HG03135 (cell line): ENCODE data around the gene CCR9.
"Not testable (repeated sequence)": the region's sequence is repeated elsewhere in the genome, so short reads cannot be mapped to it uniquely, and the experiment has no call there.

ENCODE experiments used
- ATAC-seq: cut with Tn5 transposase; IDR thresholded peaks from one replicate; pipeline ENCODE4 v1.9.1; 2021; ENCODE audit warnings: mild to moderate bottlenecking, moderate library complexity; ENCODE audit not compliant: unreplicated experiment

Gene CCR9, protein sequence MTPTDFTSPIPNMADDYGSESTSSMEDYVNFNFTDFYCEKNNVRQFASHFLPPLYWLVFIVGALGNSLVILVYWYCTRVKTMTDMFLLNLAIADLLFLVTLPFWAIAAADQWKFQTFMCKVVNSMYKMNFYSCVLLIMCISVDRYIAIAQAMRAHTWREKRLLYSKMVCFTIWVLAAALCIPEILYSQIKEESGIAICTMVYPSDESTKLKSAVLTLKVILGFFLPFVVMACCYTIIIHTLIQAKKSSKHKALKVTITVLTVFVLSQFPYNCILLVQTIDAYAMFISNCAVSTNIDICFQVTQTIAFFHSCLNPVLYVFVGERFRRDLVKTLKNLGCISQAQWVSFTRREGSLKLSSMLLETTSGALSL

DNA sequence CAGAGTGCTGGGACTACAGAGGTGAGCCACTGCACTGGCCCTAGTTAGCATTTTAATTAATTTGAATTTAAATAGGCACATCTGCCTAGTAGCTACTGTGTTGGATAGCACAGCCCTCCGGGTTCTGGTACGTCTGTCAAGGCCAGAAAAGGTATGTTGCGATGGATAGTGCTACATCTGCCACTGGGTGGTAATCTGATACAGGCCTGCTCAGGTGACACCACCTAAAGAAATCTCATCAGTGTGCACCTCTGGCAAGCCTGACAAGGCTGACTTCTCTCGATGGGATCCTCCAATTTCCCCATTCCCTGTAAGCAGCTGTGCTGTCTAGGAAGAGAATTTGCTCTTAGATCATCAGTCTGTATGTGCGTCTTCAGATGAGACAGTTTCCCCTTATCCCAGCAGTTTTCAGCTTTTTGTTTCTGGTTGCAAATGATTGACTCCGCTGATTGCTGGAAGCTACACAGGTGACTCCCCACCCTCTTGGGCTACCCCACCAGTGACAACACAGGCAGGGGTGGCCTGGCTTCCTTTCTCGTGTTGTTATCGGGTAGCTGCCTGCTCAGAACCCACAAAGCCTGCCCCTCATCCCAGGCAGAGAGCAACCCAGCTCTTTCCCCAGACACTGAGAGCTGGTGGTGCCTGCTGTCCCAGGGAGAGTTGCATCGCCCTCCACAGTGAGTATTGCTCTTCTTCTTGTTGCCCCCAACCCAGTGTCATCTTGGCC, at the start of gene CCR9:
CCR9 (plus strand) TSS at position 565 of the 727 bp plus-strand sequence. CDS start 8,391 bp downstream, outside the sequence.
- ATAC-seq = no peak

DNA sequence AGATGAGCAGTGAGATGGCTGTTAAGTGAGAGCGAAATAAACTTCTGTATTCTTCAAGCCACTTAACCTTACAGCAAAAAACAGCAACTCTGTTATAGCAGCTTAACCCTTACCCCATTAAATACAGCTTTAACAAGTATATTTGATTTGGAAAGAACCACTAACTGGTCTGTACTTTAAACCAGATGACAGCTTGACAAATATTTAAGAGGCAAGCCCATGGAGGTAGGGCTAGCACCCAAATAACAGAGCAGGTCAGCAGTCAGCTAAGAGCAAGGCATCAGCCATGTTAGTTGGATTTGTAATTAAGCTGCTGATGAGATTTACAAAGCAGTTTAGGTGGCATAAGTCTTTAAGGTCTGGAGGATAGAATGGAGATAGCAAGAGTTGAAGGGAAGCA, 47.9 kb upstream of the CCR9 start:
- no peak for ATAC-seq

DNA sequence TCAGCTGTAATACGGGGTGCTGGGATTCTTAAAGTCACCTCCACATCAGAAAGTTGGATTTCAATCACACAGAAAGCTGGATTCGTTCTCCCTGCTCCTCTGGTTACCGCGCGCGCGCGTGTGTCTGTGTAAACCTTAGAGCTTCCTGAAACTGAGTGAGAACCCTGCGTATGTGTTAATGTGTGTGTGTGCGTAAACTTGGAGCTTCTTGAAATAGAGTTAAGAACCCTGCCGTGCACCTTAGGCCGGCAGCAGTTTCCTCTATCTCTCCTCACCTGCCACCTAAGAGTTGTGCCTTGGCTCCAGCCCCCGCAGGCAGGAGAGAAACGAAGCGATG, 45.0 kb upstream of the CCR9 start:
- peak; percentile 18 for ATAC-seq

DNA sequence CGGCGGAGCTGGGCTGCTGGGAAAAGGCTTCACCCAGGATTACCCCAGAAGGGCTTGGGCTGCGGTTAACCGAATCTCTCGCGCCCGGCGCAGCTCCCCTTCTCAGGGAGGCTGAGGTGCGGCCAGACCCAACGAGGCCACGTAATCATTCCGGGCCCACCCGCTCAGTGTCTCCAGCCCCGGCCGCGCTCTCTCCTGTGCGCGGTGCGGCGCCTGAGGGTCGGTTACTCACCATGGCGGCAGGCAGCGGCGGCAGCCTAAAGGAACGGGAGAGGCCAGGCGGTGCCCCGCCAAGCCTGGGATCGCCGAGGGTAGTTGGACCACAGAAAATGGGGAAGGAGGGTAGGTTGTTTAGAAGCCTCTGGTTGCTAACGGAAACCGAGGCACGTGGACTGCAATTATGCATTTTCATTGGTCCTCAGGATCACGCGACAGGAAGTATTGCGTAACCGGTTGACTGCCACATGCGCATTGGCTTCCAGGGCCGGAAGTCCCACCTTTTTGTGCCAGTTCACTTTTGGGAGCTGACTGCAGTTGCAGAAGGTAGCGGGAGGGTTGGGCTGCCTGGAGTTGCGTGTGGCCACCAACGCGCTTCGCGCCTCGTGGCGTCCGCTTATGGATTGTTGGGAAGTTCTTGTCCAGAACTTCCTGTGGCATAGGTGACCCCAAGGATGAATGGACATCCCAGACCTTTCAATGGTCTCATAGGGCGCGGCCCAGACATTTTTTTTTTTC, 44.4 kb upstream of the CCR9 start, which contains the start of gene LZTFL1:
LZTFL1 (minus strand) TSS at position 363 of the 735 bp plus-strand sequence; CDS start at position 235, 128 bp downstream.
- ATAC-seq = peak; percentile 93

DNA sequence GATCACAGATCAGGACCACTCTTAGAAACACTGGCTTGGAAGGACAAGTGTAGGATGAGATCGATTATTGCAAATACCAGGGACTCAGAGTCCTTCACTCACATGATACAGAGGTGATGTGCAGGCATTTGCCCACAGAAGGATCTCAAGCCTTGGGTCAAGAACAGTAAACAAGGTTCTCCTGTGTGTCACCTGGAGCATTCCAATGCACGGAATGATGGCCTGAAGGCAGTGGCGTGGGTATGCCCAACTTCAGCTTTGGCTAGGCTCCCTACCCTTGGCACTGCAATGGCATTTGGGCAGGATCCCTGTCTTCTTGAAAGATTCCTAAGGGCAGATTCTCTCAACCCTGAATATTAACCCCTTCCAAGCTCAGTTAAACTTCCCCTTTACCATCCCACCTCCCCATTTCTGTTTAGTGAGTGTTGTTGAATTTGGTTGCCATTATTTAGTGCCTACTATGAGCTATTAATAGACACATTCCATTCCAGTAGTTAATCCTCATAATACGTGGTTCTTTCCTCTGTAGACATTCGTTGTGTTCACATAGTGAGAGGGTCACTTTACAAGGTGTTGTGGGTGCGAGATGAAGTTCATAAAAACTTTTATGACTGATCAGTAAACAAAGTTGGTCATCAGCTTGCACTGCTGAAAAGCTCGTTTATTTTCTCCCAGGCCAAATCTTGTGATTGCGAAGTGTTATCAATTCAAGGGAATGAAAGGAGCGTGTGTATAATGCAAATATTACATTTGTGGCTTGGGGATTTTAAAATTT, 43.3 kb upstream of the CCR9 start:
- ATAC-seq = no peak

DNA sequence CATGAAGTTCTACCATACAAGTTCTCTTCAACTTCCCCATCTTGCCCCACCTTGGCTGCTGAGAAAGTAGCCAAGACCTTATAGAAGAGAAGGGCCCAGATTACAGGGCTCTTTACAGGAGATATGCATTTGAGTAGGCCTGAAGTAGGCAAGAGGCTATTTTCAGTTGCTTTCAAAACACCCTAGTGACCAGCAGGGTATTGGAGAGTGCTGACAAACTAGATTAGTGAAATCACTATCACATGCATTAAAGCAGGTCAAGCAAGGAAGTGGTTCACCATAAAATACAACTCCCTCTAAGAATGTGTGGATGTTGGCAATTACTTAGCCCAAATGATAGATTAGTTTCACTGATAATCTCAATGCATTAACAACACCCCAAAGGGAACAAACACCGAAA, 41.7 kb upstream of the CCR9 start:
- no peak for ATAC-seq

DNA sequence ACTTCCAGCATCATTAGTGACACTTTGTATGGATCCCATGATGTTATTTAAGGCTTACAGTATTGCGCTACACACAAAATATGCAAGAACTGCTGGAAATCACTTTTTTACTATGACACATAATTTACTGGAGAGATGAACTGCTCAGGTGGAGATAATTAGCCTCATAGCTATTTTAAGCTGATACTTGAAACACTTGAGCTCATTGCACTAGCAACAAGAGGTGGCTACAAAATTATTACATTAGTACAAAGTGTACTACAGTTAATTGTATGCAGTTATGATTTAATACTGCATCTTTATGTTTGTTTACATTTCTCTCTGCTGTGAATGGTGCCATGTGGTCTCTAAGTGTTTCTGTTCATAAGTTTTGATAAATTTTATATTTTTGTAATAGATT, 38.0 kb upstream of the CCR9 start:
- ATAC-seq = no peak

DNA sequence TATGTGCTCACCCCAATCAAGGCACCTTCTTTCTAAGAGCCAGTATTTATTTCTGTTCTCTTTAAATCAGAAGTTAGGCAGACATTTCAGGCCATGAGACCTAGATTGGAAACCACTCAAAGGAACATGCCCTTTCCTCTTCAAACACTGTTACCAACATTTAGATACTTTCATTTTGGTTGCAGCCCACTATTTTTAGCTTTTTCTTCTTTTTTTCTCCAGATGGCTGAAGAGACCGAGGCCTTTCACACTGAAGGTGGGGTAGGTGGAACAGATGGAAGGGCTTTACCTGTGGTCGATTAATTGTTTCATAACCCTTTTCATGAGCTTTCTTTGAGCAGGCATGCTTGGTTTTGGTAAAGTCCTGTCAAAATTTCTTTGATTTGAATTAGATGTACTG, 33.5 kb upstream of the CCR9 start:
- ATAC-seq = no peak

DNA sequence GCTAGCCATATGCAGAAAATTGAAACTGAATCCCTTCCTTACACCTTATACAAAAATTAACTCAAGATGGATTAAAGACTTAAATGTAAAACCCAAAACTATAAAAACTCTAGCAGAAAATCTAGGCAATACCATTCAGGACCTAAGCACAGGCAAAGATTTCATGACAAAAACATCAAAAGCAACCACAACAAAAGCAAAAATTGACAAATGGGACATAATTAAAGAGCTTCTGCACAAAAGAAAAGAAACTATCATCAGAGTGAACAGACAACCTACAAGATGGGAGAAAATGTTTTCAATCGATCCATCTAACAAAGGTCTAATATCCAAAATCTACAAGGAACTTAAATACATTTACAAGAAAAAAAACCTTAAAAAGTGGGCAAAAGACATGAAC, 30.0 kb upstream of the CCR9 start:
- ATAC-seq = not testable (repeated sequence)

DNA sequence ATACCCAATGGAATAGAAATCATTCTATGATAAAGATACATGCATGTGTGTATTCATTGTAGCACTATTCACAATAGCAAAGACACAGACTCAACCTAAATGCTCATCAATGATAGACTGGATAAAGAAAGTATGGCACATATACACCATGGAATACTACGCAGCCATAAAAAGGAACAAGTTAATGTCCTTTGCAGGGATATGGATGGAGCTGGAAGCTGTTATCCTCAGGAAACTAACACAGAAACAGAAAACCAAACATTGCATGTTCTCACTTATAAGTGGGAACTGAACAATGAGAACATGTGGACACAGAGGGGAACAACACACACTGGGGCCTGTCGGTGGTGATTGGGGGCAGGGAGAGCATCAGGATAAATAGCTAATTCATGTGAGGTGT, 29.3 kb upstream of the CCR9 start:
- ATAC-seq = not testable (repeated sequence)

DNA sequence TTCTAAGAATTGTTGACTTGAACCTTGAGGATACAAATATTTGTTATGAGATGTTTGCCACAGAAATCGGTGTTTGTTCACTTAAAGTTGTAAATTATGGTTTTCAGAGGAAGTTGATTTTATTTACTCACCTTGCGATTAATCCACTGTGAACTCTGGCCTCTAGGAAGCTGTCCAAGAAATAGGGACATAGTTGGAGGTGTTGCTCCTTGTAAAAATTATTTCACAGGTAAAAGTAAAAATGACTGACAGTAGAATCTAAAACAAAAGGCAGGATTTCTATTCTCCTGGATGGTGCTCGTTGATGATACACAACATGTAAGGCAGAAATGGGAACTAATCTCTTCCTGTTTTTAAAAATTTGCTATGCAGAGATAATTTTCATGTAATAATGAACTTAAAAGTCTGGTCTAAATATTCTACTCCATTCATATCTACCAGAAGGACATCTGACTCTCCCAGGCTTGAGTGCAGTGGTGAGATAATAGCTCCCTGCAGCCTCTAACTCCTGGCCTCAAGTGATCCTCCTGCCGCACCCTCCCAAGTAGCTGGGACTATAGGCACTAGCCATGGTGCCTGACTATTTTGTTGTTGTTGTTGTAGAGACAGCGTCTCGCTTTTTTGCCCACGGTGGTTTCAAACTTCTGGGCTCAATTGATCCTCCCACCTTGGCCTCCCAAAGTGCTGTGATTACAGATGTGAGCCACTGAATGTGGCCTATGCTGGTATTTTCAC, 27.4 kb upstream of the CCR9 start:
- ATAC-seq = no peak

DNA sequence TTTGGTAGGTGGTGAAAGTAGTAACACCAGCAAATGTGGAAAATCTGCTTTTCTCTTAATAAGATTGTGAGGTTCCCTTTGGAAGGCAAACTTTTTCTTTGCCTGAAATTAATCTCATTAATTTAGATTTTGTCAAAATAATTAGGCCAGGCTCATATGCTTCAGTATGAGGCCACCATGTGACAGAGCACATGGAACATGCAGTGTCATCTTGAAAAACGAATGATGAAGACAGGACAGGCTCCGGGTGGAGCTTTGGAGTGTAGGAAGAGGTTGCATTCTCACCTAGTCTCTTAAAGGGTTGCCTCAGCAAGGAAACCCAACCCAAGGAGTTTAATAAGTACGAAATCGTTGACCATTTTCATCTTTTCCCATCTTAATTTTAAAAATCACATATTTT, 25.9 kb upstream of the CCR9 start:
- ATAC-seq = no peak

DNA sequence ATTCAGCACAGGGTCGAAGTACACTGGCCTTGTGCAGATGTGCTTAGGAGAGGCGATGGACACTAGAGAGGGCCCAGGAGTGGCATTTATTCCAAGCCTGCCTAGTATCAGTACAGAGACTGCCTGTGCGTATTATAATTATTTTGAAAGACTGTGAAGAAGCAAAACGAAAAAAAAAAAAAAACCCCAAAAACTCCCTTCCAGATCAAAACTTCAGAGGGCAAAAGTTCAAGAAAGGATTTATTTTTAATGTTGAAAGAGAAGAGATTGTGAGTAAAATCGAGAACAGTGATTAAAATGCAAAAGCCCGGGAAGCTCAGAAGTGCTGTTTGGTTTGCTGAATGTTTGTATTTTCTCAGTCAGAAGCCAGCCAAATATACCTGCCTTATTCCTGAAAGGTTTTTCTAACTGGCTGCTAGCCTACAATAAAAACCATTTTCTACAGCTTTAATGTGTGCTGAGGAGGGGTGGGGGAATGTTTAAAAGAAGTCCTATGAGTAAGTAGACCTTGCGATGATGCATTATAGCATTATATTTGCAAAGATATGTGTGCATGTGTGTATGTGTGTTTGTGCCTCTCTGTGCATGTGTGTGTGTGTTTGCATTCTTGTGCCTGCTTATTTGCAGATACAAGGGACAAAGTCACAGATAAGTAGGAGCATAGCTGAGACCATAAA, 25.2 kb upstream of the CCR9 start:
- no peak for ATAC-seq

DNA sequence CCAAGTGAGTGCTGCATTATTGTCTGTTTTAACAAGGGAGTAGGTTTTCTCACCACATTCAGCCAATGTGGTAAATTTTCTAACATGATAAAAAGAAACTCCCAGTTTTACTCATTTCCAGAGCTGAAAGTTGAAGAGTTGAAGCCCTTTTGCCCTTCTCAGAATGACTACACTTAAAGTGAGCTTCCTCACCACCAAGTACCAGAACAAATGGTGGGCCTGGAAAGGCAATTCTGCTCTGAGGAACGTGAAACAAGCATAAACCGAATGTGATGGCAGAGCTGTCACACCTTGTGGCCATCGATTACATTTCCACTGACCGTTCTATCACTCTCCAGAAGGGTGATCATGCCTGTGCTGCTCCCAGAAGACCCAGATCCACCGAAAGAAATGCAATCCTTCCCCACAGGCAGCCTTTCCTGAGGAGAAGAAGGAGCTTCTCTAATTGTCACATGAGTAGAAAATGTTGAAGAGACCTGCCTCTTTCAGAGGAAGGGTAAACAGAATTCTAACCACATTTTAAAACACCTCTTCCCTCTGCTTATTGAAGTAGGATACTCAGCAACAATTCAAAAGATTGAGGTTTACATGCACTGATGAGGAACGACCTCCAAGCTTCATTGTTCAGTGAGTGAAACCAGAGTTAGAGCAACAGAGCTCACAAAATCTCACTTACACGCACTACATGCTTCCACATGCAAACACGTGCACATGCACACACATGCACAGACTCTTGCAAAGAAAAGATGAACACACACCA, 21.4 kb upstream of the CCR9 start:
- ATAC-seq = peak; percentile 56

DNA sequence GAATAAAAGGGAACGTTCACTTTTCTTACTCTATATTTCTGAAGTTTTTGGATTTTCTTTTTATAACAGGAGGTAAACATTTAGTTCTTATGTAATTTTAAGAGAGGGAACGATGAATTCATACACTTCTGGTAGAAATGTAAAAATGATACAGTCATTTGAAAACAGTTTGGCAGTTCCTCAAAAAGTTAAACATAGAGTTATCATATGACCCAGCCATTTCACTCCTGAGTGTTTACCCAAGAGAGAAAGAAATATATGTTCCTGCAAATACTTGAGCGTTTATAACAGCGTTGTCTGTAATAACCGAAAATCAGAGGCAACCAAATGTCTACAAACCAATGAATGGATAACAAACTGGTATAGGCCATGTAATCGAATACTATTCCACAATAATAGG, 20.8 kb upstream of the CCR9 start:
- ATAC-seq = no peak

DNA sequence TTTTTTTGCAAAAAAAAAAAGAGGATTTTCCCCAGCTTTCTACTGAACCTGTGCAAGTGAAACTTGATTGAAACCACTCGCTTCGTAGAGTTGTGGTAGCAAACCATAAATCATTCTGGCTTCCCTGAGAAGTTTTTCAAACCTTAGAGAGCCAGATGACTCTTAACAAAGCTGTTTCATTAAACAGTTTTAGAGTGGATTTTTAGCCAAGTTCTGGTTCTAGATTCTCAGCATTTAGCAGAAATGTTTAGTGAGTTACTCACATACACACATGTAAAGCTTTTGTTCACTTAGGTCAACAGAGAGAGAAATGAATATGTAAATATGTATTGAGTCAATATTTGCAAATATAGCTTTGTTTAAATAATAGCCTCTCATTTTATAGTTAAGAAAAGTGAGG, 18.1 kb upstream of the CCR9 start:
- ATAC-seq = no peak

DNA sequence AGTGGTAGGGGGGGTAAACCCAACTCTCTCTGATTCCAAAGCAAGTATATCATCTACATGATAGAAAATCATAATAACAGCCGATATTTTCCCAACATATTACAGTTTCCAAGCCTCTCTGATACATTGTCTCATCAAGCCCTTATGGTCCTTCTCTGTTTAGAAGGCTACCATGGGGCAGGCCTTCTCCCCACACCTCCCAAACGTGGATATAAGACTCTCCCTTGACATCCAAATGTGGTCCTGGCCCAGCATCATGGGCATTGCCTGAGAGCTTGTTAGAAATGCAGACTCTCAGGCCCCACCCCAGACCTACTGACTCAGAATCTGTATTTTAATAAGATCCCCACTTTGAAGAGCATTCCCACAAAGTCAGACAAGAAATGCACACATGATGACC, 17.7 kb upstream of the CCR9 start:
- no peak for ATAC-seq

DNA sequence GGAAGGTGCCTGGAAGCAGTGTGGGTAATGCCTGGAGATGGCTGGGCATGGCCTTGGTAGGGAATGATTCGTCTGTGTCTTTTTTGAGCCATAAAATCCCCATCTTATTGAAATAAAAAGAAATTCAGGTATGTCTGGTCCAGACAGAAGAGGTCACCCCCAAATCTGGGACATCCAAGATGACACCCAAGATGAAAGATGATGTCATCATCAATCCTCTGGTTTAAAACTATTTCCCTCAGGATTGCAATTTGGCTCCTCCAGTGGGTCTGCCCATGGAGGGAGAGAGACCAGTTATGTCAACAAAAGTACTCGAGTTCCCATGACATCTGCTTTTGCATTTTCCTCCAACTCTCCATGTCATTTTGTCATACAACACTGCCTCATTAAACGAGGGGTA, 16.7 kb upstream of the CCR9 start:
- no peak for ATAC-seq

DNA sequence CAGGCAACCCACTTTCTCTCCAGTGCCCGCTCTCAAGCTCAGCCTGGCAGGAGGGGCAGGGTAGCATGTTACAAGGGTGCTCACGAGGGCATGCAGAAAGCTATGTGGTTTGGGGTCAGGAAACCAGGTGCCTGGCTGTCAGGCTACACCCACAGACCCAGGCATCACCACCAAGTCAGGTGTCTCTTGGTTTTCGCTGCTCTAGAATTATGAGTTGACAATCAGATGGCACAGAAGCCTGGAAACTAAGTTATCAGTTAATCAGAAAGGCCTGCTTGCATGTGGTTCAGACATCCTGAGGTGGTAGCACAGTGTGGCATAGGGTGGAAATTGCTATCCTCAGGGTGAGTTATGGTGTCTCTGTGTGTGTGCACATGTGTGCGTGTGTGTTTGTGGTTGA, 16.2 kb upstream of the CCR9 start:
- no peak for ATAC-seq
